Small intestine (tissue), 7 donors: Measurements from ENCODE around the gene EVX1. TPM values are rescaled to one million over a fixed set of nuclear protein-coding genes. Genes with fewer than 3 reads are reported as not detected.
A peak's percentile ranks its signal among the peaks of the same experiment; 100 is the strongest.

Experiments
- DNase-seq, 2 donors: peaks; one replicate each; pipeline versions ENCODE4 v3.0.0 to v3.0.0-alpha.2; 2013
- FAIRE-seq: peaks from 2 replicates; lab custom pipeline; 2012; peaks lifted over from hg19 to GRCh38; lab: Jason Lieb, UNC
- H3K27ac ChIP-seq, 3 donors: one replicate each; pipeline ENCODE4 v1.5.1; 2013; ENCODE audit warnings: low read length in 2 of 3, mild to moderate bottlenecking in 2 of 3, control low read depth in 1 of 3, inconsistent platforms in 1 of 3, low read depth in 1 of 3, moderate library complexity in 1 of 3
- H3K27me3 ChIP-seq, 3 donors: one replicate each; pipeline ENCODE4 v1.6.1; 2013; ENCODE audit warnings: low read length in 3 of 3, inconsistent platforms in 1 of 3; ENCODE audit not compliant: control insufficient read depth in 3 of 3, insufficient read depth in 3 of 3
- H3K36me3 ChIP-seq, 3 donors: one replicate each; pipeline ENCODE4 v1.6.1; 2013; ENCODE audit warnings: low read length in 3 of 3, inconsistent platforms in 1 of 3, low read depth in 1 of 3, mild to moderate bottlenecking in 1 of 3, moderate library complexity in 1 of 3; ENCODE audit not compliant: control insufficient read depth in 3 of 3, insufficient read depth in 2 of 3
- H3K4me1 ChIP-seq, 3 donors: one replicate each; pipeline ENCODE4 v1.6.1; 2013; ENCODE audit warnings: low read length in 2 of 3, inconsistent platforms in 1 of 3, low read depth in 1 of 3, mild to moderate bottlenecking in 1 of 3, moderate library complexity in 1 of 3; ENCODE audit not compliant: control insufficient read depth in 3 of 3, insufficient read depth in 2 of 3
- H3K4me3 ChIP-seq, 3 donors: one replicate each; pipeline ENCODE4 v1.5.1; 2013; ENCODE audit warnings: low read length in 3 of 3, control low read depth in 1 of 3, inconsistent platforms in 1 of 3, low read depth in 1 of 3, mild to moderate bottlenecking in 1 of 3, moderate library complexity in 1 of 3
- H3K9me3 ChIP-seq, 2 donors: one replicate each; pipeline ENCODE4 v1.6.1; 2013; ENCODE audit warnings: low read depth in 1 of 2, low read length in 1 of 2; ENCODE audit not compliant: control insufficient read depth in 2 of 2, insufficient read depth in 1 of 2
- WGBS, 3 donors: extraction: QIAGEN DNeasy Blood & Tissue Kit; methylation state at CpG; one replicate each; pipeline ENCODE4 v1.1.7; 2013; 5-methylcytosine and 5-hydroxymethylcytosine counted together
- polyA plus RNA-seq, 4 donors: library from polyadenylated mRNA; stranded (reverse) in 3 of 4; unstranded in 1 of 4; fragments of 200-250 nt in 3 of 4; fragments of 120-200 nt in 1 of 4; gene quantifications; one replicate each; pipeline versions ENCODE4 v1.2.1 to v1.2.3, GENCODE V29; 2013
- donor health status: healthy with polysubstance abuse.
- donor health status: control.
- donor health status: control.
- donor health status: Bipolar disorder and iron deficiency.
- donor health status: healthy.

The EVX1 gene
- polyA plus RNA-seq, 4 donors: not detected

GRCh38 chr7:27238979-27239386 is 3.6 kb upstream of the EVX1 start:
- WGBS, 3 donors: 40 to 45% (median 41%) methylated on average over 15 of the region's 15 CpGs
- no peaks in the 10 kb centered on the region for H3K9me3 ChIP-seq
- no peak overlapping the region for H3K27ac ChIP-seq
- DNase-seq: no peak
- H3K36me3 ChIP-seq: no peaks in the 10 kb centered on the region
- FAIRE-seq: no peak
- H3K4me1 ChIP-seq: peaks cover 0 to 8% (median 0%) of the 10 kb centered on the region in 3 donors
- no peak overlapping the region for H3K4me3 ChIP-seq
- peaks cover 9 to 97% (median 64%) of the 10 kb centered on the region in 3 donors for H3K27me3 ChIP-seq

- H3K27me3 ChIP-seq: peaks cover 9 to 100% (median 65%) of the 10 kb centered on the region in 3 donors
- no peak for FAIRE-seq
These were observed 3.1 kb upstream of the EVX1 start for GRCh38 chr7:27239387-27240014.

GRCh38 chr7:27240015-27240731 is 2.4 kb upstream of the EVX1 start:
- Histone ChIP-seq H3K4me1 (peaks cover 0 to 15% (median 0%) of the 10 kb centered on the region in 3 donors), H3K4me3 (no peak overlapping the region), H3K9me3 (no peaks in the 10 kb centered on the region), H3K27me3 (peaks cover 9 to 100% (median 72%) of the 10 kb centered on the region in 3 donors), H3K27ac (no peak overlapping the region), H3K36me3 (no peaks in the 10 kb centered on the region)
- 5 to 7% (median 6%) methylated on average over 18 of the region's 18 CpGs for WGBS, 3 donors
- FAIRE-seq (no peak), DNase-seq (no peak)

More at GRCh38 chr7:27239387-27240014, 3.1 kb upstream of the EVX1 start:
- no peaks in the 10 kb centered on the region for H3K36me3 ChIP-seq
- no peak overlapping the region for H3K27ac ChIP-seq
- no peak overlapping the region for H3K4me3 ChIP-seq
- H3K4me1 ChIP-seq: peaks cover 0 to 8% (median 0%) of the 10 kb centered on the region in 3 donors
- DNase-seq: peak in 1 of 2 donors; percentile 49
- 4 to 5% (median 4%) methylated on average over 54 to 55 of the region's 55 CpGs for WGBS, 3 donors
- no peaks in the 10 kb centered on the region for H3K9me3 ChIP-seq

GRCh38 chr7:27241189-27242056 is 1.2 kb upstream of the EVX1 start:
- FAIRE-seq (no peak), DNase-seq (no peak)
- H3K36me3 ChIP-seq: no peaks in the 10 kb centered on the region
- peaks cover 0 to 2% of the 10 kb centered on the region in 2 donors for H3K9me3 ChIP-seq
- 15 to 31% (median 20%) methylated on average over 17 of the region's 17 CpGs for WGBS, 3 donors
- no peak overlapping the region for H3K27ac ChIP-seq
- H3K4me3 ChIP-seq: no peak overlapping the region
- H3K4me1 ChIP-seq: peaks cover 0 to 13% (median 0%) of the 10 kb centered on the region in 3 donors
- peaks cover 9 to 98% (median 83%) of the 10 kb centered on the region in 3 donors for H3K27me3 ChIP-seq

- H3K36me3 ChIP-seq: no peaks in the 10 kb centered on the region
- H3K27me3 ChIP-seq: peaks cover 9 to 98% (median 85%) of the 10 kb centered on the region in 3 donors
- no peak for DNase-seq
- H3K27ac ChIP-seq: no peak overlapping the region
- FAIRE-seq: no peak
- 13 to 19% (median 18%) methylated on average over 14 of the region's 14 CpGs for WGBS, 3 donors
- peaks cover 0 to 13% (median 0%) of the 10 kb centered on the region in 3 donors for H3K4me1 ChIP-seq
- peaks cover 0 to 2% of the 10 kb centered on the region in 2 donors for H3K9me3 ChIP-seq
- no peak overlapping the region for H3K4me3 ChIP-seq
These were observed 448 bp upstream of the EVX1 start for GRCh38 chr7:27242154-27242553.

- WGBS, 3 donors: 5 to 10% (median 7%) methylated on average over 41 to 43 of the region's 43 CpGs
- H3K27ac ChIP-seq: no peak overlapping the region
- no peak for FAIRE-seq
These were observed 950 bp downstream of the EVX1 start for GRCh38 chr7:27243340-27244163.

GRCh38 chr7:27244488-27245123 is 2.0 kb downstream of the EVX1 start:
- Histone ChIP-seq H3K4me1 (peaks cover 0 to 13% (median 0%) of the 10 kb centered on the region in 3 donors), H3K4me3 (no peak overlapping the region), H3K9me3 (peaks cover 0 to 5% of the 10 kb centered on the region in 2 donors), H3K27me3 (peaks cover 5 to 98% (median 89%) of the 10 kb centered on the region in 3 donors), H3K27ac (no peak overlapping the region), H3K36me3 (no peaks in the 10 kb centered on the region)
- DNase-seq (peak in 1 of 2 donors; percentile 55), FAIRE-seq (no peak)
- 10 to 17% (median 12%) methylated on average over 18 of the region's 18 CpGs for WGBS, 3 donors

More at GRCh38 chr7:27243340-27244163, 950 bp downstream of the EVX1 start:
- Histone ChIP-seq H3K4me1 (peaks cover 0 to 13% (median 0%) of the 10 kb centered on the region in 3 donors), H3K4me3 (no peak overlapping the region), H3K27me3 (peaks cover 5 to 98% (median 85%) of the 10 kb centered on the region in 3 donors), H3K36me3 (no peaks in the 10 kb centered on the region), H3K9me3 (peaks cover 0 to 5% of the 10 kb centered on the region in 2 donors)
- DNase-seq: no peak
